Karpas-422 (cell line): ENCODE measurements around the gene NSG1. TPM values are rescaled to one million over a fixed set of nuclear protein-coding genes. Genes with fewer than 3 reads are reported as not detected.

Source experiments
- DNase-seq: peaks from one replicate; pipeline ENCODE4 v3.0.0-alpha.2; 2015
- H2AFZ ChIP-seq: fragments of 200-600 bp; sonication (generic); 2 replicates; pipeline ENCODE4 v1.6.1; 2014; ENCODE audit warnings: antibody characterized with exemption, low read length, mixed read lengths
- H3K27ac ChIP-seq: fragments of 200-600 bp; sonication (generic); 2 replicates; pipeline ENCODE4 v1.5.1; 2014; ENCODE audit warnings: mild to moderate bottlenecking, low read length, moderate library complexity
- H3K27me3 ChIP-seq: fragments of 200-600 bp; sonication (generic); 2 replicates; pipeline ENCODE4 v1.6.1; 2014; ENCODE audit warnings: low read length, mixed read lengths
- H3K36me3 ChIP-seq: fragments of 200-600 bp; sonication (generic); 2 replicates; pipeline ENCODE4 v1.6.1; 2014; ENCODE audit warnings: low read length, mixed read lengths; ENCODE audit not compliant: insufficient read depth
- H3K4me1 ChIP-seq: fragments of 200-600 bp; sonication (generic); 2 replicates; pipeline ENCODE4 v1.6.1; 2014; ENCODE audit warnings: mild to moderate bottlenecking, low read length, mixed read lengths
- H3K4me2 ChIP-seq: fragments of 200-600 bp; sonication (generic); 2 replicates; pipeline ENCODE4 v1.6.1; 2014; ENCODE audit warnings: low read length, low read depth, mild to moderate bottlenecking; ENCODE audit not compliant: poor library complexity, severe bottlenecking
- H3K4me3 ChIP-seq: fragments of 200-600 bp; sonication (generic); 2 replicates; pipeline ENCODE4 v1.5.1; 2014; ENCODE audit warnings: mild to moderate bottlenecking, antibody characterized with exemption, low read length, mixed read lengths
- H3K79me2 ChIP-seq: fragments of 200-600 bp; sonication (generic); 2 replicates; pipeline ENCODE4 v1.6.1; 2014; ENCODE audit warnings: mild to moderate bottlenecking, low read length, mixed read lengths
- H3K9ac ChIP-seq: fragments of 200-600 bp; sonication (generic); 2 replicates; pipeline ENCODE4 v1.6.0; 2014; ENCODE audit warnings: low read length
- H3K9me2 ChIP-seq: fragments of 200-600 bp; sonication (generic), shearing (Covaris generic); replicated peaks from 2 replicates; pipeline ENCODE4 v1.6.0; 2014; ENCODE audit warnings: mild to moderate bottlenecking, low read length, moderate library complexity; ENCODE audit not compliant: insufficient read depth
- H3K9me3 ChIP-seq: fragments of 300-700, 200-600 bp; sonication (generic); 2 replicates; pipeline ENCODE4 v1.6.1; 2014; ENCODE audit warnings: low read length, mixed read lengths
- H4K20me1 ChIP-seq: fragments of 200-600 bp; sonication (generic); 2 replicates; pipeline ENCODE4 v1.6.1; 2014; ENCODE audit warnings: mild to moderate bottlenecking, antibody characterized with exemption, low read length, low read depth; ENCODE audit not compliant: insufficient read depth
- total RNA-seq: library from RNA; depleted of rRNA; stranded (reverse); fragments of >200 nt; shearing (Covaris generic); gene quantifications from 2 replicates; pipeline ENCODE4 v1.2.3, GENCODE V29; 2014; ENCODE audit warnings: low replicate concordance

NSG1 gene
- total RNA-seq, 1 experiment from 2014 or later: 0.75 TPM

GRCh38 chr4:4455210-4455865 lies 68.4 kb downstream of the NSG1 start:
- Histone ChIP-seq H3K9ac (peak overlapping the region; percentile 14; the same call in 1 of the 2 replicates), H3K9me2 (no peaks in the 10 kb centered on the region), H3K79me2 (no peaks in the 10 kb centered on the region), H3K4me3 (peak overlapping the region; percentile 38), H3K27me3 (no peaks in the 10 kb centered on the region), H3K4me2 (peak overlapping the region; percentile 70), H3K9me3 (no peaks in the 10 kb centered on the region), H3K4me1 (peaks cover 74% of the 10 kb centered on the region), H4K20me1 (peaks cover 9% of the 10 kb centered on the region; the same call in 1 of the 2 replicates), H3K27ac (peak overlapping the region; percentile 87), H3K36me3 (peaks cover 9% of the 10 kb centered on the region; the same call in 1 of the 2 replicates), H2AFZ (no peak overlapping the region)
- DNase-seq: peak; percentile 84

- Histone ChIP-seq H3K9ac (0 out of 2 replicates have a peak overlapping the region, but pooled peaks have one; percentile 0), H3K27ac (peak overlapping the region; percentile 87), H3K79me2 (no peaks in the 10 kb centered on the region), H3K36me3 (peaks cover 9% of the 10 kb centered on the region; the same call in 1 of the 2 replicates), H3K4me1 (peaks cover 64% of the 10 kb centered on the region), H2AFZ (no peak overlapping the region), H3K4me3 (peak overlapping the region; percentile 38; the same call in 1 of the 2 replicates), H3K9me3 (no peaks in the 10 kb centered on the region), H3K4me2 (peak overlapping the region; percentile 70), H3K27me3 (no peaks in the 10 kb centered on the region), H3K9me2 (no peaks in the 10 kb centered on the region), H4K20me1 (peaks cover 10% of the 10 kb centered on the region; the same call in 1 of the 2 replicates)
- DNase-seq: no peak
Measured at GRCh38 chr4:4456351-4456750, 69.4 kb downstream of the NSG1 start.

GRCh38 chr4:4456816-4457578 lies 70.1 kb downstream of the NSG1 start:
- Histone ChIP-seq H3K27ac (peak overlapping the region; percentile 87), H3K9me3 (no peaks in the 10 kb centered on the region), H3K4me2 (peak overlapping the region; percentile 70), H3K27me3 (no peaks in the 10 kb centered on the region), H4K20me1 (peaks cover 8% of the 10 kb centered on the region; the same call in 1 of the 2 replicates), H2AFZ (no peak overlapping the region), H3K9me2 (no peaks in the 10 kb centered on the region), H3K36me3 (peaks cover 9% of the 10 kb centered on the region; the same call in 1 of the 2 replicates), H3K4me3 (peak overlapping the region; percentile 38), H3K4me1 (peaks cover 58% of the 10 kb centered on the region), H3K79me2 (no peaks in the 10 kb centered on the region), H3K9ac (peak overlapping the region; percentile 3)
- peak; percentile 71 for DNase-seq

- Histone ChIP-seq H3K27ac (peak overlapping the region; percentile 87), H3K4me2 (peak overlapping the region; percentile 70), H3K9ac (peak overlapping the region; percentile 3; the same call in 1 of the 2 replicates), H3K27me3 (no peaks in the 10 kb centered on the region), H4K20me1 (peaks cover 11% of the 10 kb centered on the region; the same call in 1 of the 2 replicates), H3K4me3 (peak overlapping the region; percentile 38), H3K4me1 (peaks cover 58% of the 10 kb centered on the region), H3K9me3 (no peaks in the 10 kb centered on the region), H3K9me2 (no peaks in the 10 kb centered on the region), H3K79me2 (no peaks in the 10 kb centered on the region), H3K36me3 (peaks cover 2% of the 10 kb centered on the region; the same call in 1 of the 2 replicates), H2AFZ (no peak overlapping the region)
- DNase-seq: no peak
Measured at GRCh38 chr4:4457803-4458553, 71.1 kb downstream of the NSG1 start.

GRCh38 chr4:4459181-4459580 lies 72.3 kb downstream of the NSG1 start:
- Histone ChIP-seq H3K27me3 (no peaks in the 10 kb centered on the region), H4K20me1 (peaks cover 18% of the 10 kb centered on the region; the same call in 1 of the 2 replicates), H3K4me3 (no peak overlapping the region), H3K27ac (no peak overlapping the region), H3K9me3 (no peaks in the 10 kb centered on the region), H3K4me1 (peaks cover 65% of the 10 kb centered on the region), H2AFZ (no peak overlapping the region), H3K9ac (no peak overlapping the region), H3K9me2 (no peaks in the 10 kb centered on the region), H3K4me2 (no peak overlapping the region), H3K36me3 (no peaks in the 10 kb centered on the region; the same call in 1 of the 2 replicates), H3K79me2 (no peaks in the 10 kb centered on the region)
- no peak for DNase-seq

GRCh38 chr4:4460759-4461158 lies 73.9 kb downstream of the NSG1 start:
- Histone ChIP-seq H3K27ac (no peak overlapping the region), H3K9me2 (no peaks in the 10 kb centered on the region), H3K36me3 (peaks cover 8% of the 10 kb centered on the region), H3K4me2 (no peak overlapping the region), H3K4me3 (no peak overlapping the region), H3K4me1 (peaks cover 53% of the 10 kb centered on the region), H4K20me1 (peaks cover 24% of the 10 kb centered on the region; the same call in 1 of the 2 replicates), H3K9me3 (no peaks in the 10 kb centered on the region), H3K79me2 (no peaks in the 10 kb centered on the region), H3K27me3 (no peaks in the 10 kb centered on the region), H2AFZ (no peak overlapping the region), H3K9ac (no peak overlapping the region)
- no peak for DNase-seq

- H3K4me3 ChIP-seq: no peak overlapping the region
- no peak overlapping the region for H3K27ac ChIP-seq
- H3K9ac ChIP-seq: no peak overlapping the region
Measured at GRCh38 chr4:4461178-4461577, 74.3 kb downstream of the NSG1 start.

More at GRCh38 chr4:4461178-4461577, 74.3 kb downstream of the NSG1 start:
- Histone ChIP-seq H2AFZ (no peak overlapping the region), H3K9me3 (no peaks in the 10 kb centered on the region), H3K4me1 (peaks cover 48% of the 10 kb centered on the region), H3K9me2 (no peaks in the 10 kb centered on the region), H3K27me3 (no peaks in the 10 kb centered on the region), H3K4me2 (no peak overlapping the region), H4K20me1 (peaks cover 24% of the 10 kb centered on the region; the same call in 1 of the 2 replicates), H3K36me3 (peaks cover 12% of the 10 kb centered on the region), H3K79me2 (no peaks in the 10 kb centered on the region)
- DNase-seq: no peak
